GM19452 (cell line): ENCODE measurements around the gene ELOVL6.
"Not testable (repeated sequence)": the region's sequence is repeated elsewhere in the genome, so short reads cannot be mapped to it uniquely, and the experiment has no call there.

Source experiments
- ATAC-seq: cut with Tn5 transposase; IDR thresholded peaks from one replicate; pipeline ENCODE4 v1.9.1; 2021; ENCODE audit not compliant: unreplicated experiment

Gene ELOVL6

GRCh38 chr4:110163327-110164069 is 34.9 kb downstream of the ELOVL6 start:
- ATAC-seq = no peak

DNA sequence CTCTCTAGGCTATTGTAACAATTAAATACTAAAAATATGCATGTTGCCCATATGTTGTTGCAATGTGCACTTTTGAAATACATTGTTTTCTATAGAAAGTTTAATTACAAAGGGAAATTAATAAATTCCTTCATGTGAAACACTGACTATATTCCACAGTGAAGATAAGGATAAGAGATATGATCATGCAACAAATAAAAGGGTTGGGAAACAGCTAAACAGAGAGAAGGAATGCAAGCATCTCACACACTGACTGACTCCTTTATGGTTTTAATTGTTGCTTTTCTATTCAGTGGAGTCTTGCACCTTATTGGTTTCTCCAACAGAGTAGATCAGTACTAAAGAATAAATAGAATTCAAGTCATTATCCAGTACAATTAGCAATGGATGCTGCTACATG is 37.8 kb downstream of the ELOVL6 start:
- no peak for ATAC-seq

- ATAC-seq = no peak
Observed at GRCh38 chr4:110159541-110159940, 38.9 kb downstream of the ELOVL6 start.

DNA sequence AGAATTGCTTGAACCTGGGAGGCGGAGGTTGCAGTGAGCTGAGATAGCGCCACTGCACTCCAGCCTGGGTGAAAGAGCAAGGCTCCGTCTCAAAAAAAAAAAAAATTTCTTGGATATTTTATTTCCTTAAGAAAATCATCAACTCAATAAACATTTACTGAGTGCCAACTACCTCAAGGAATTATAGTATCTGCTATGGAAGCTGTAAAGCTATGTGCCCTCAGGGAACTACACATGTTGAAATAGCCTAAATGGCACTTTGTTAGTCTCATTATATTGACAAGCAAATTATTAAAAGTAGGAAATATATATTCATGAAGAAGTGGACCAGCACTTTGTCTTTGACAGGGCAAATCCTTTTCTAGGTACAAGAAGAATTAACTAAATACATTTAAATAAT is 40.8 kb downstream of the ELOVL6 start:
- ATAC-seq = no peak

DNA sequence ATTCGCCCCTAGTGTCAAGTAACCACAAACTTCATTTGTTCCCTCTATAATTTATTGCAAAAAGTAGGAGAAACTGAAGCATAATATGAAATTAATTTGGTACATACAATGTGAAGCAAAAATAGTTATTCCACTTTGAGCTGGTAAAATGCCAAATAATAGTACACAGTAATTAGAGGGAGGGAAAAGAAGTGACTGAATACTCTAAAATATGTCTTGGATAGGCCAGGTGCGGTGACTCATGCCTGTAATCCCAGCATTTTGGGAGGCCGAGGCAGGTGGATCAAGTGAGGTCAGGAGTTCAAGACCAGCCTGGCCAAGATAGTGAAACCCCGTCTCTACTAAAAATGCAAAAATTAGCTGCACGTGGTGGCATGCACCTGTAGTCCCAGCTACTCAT is 41.2 kb downstream of the ELOVL6 start:
- ATAC-seq = not testable (repeated sequence)

GRCh38 chr4:110156442-110156841 is 42.0 kb downstream of the ELOVL6 start:
- ATAC-seq = no peak

GRCh38 chr4:110155654-110156053 is 42.8 kb downstream of the ELOVL6 start:
- no peak for ATAC-seq

- no peak for ATAC-seq
Observed at GRCh38 chr4:110154582-110154981, 43.8 kb downstream of the ELOVL6 start.

- no peak for ATAC-seq
Observed at GRCh38 chr4:110152386-110152785, 46.0 kb downstream of the ELOVL6 start.

GRCh38 chr4:110149089-110149488 is 49.3 kb downstream of the ELOVL6 start:
- no peak for ATAC-seq

DNA sequence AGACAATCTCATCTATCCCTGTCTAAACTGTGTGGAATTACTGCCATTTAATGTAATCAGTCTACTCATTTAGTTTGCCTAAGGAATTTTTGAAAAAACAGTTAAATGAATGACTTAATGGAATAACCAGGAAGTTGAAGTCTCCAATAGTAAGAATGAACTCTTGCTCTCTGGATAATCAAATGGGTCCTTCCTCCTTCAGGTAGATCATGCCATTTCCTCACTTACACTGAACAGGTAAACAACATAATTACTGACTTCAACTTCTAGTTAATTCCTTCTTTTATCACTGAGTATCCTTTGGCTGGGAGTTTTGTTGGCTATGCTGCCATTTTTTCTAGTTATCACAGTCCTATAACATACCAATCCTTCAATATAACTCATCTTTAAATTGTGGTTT is 56.0 kb downstream of the ELOVL6 start:
- ATAC-seq = no peak

- ATAC-seq = no peak
Observed at GRCh38 chr4:110139815-110140214, 58.6 kb downstream of the ELOVL6 start.

GRCh38 chr4:110139111-110139510 is 59.3 kb downstream of the ELOVL6 start:
- no peak for ATAC-seq

DNA sequence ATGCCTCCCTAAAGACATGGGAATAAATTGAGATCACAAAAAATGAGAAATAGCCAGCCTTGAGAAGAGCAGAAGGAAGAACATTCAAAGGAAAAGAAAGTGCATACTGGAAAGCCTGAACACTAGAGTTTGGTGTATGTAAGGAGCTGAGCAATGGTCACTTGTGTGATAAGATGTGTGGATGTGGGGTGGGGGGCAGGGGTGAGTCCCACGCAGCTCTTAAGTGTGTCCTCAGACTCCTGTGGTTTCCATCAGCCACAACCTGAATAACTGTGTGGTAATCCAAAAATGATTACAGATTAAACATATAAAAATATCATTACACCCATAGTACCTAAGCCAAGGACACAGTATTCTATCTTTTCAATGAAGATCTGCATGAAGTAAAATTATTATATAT is 59.9 kb downstream of the ELOVL6 start:
- ATAC-seq = no peak

- ATAC-seq = no peak
Observed at GRCh38 chr4:110137829-110138228, 60.6 kb downstream of the ELOVL6 start.

GRCh38 chr4:110135523-110135922 is 62.9 kb downstream of the ELOVL6 start:
- ATAC-seq = no peak

DNA sequence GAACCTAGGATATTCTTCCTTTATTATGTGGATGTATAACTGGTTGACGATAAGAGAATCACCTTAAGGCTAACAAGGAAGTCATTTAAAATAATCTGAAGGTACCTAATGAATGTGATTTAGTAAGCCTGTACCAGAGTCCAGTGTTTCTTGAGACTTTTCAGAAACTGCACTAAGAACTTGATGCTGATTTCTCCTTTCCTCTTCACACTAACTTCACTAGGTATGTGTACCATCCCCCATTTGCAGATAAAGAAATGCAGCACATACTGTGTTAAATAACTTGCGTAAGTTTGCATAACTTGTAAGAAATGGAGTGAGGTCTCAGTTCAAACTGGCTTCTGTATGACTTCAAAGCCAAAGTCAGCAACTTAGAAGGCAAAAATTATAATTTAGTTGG is 63.3 kb downstream of the ELOVL6 start:
- no peak for ATAC-seq

- no peak for ATAC-seq
Observed at GRCh38 chr4:110134269-110134869, 64.0 kb downstream of the ELOVL6 start.

DNA sequence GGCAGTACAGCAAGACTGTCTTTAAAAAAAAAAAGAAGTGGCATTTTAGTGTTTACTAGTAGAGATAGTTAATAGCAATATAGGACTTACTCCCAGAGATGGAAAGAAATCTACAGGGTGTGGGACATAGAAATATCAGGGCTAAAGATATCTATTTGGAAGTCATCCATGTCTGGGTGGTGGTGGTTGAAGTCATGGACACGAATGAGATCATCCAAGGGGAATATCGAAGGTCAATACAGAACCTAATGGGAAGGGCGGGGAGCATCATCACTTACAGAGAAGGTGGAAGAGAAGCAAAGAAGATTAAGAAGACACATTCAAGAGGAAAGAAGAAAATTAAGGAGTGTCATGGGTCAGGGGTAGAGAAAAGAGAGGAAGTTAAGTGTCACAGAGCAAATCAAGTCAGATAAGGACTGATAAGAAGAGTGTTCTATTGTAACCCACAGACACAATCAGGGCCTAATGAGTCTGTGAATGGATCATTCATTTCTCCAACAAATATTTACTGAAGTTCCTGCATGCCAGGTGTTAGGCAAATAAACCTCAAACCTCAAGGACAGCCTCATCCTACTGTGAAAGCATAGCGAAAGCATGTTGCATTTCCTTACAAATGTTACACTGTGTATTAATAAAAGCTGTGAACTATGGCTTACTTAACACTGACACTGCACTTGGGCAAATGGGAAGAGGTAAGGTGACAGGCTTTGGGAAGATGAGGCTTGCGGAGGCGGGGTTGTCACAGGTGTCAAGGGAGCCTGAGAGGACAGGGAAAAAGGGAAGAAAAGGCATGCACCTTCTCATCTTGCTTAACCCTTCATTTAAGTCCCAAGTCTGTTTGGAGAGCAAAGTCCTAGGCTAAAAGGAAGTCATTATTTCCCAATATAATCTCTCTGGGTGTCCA is 65.3 kb downstream of the ELOVL6 start:
- ATAC-seq = no peak

DNA sequence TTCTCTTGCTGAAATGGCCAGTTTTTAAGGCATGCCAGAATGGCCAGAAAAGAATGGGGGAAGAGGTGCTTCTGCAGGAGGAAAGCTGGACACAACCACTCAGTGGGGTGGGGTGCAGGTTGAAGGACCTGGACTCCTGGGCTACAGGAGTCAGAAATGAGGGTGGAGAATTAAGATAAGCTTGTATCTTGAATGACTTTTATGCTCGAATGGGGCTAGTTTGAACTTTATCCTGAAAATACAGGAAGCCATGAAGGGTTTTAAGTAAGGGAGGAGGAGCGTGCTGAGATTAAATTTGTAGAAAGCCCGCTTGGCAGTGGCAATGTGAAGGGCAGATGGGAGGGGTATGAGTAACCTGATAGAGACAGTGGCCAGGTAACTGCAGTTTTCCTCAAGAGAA is 66.5 kb downstream of the ELOVL6 start:
- no peak for ATAC-seq

DNA sequence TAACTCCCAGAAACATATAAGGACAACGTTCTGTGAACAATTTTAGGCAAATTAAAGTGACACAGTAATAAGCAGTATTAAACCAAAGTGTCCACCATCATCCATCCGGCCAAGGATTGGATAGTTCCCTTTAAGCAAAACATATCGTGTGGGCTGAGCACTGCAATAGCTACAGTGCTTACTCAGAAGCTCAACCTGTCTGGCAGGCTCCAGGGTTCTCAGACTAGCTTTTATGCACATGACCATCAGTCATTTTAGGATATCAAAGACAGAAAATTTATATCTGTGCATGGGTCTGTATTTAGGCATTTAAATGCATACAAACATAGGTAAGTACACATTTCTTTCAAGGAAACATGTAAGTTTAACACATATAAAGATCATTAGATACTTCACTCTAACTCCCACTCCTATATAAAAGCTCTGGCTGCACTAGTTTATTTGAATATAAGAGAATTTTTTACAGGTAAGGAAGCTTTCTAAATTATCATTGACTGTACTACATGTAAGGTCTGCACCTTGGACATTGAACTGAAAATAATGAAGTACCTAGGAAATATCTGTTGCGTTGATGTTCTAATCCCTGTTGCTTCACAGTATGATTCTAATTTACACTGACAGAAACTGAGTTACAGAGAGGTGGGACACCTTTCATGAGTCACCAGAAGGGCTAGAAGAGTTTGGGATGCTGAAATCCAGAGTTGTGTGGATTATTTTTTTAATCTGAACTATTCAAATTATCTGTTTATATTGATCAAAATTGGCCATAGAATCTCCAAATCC is 67.6 kb downstream of the ELOVL6 start:
- ATAC-seq = no peak
